Panc1 (cell line): ENCODE measurements around the gene KLK12. TPM values are rescaled to one million over a fixed set of nuclear protein-coding genes. Genes with fewer than 3 reads are reported as not detected.

Experiments used
- ATAC-seq: fragments of 200-7000 bp; cut with Tn5 transposase; 2 replicates; pipeline ENCODE4 v1.9.1; 2020; ENCODE audit warnings: mild to moderate bottlenecking, moderate library complexity
- BruUV-seq: library from RNA; stranded (reverse); fragments of 400-500 nt; replicated peaks from 2 replicates; lab custom pipeline; 2021; lab: Mats Ljungman, UMichigan
- CTCF ChIA-PET: fragments of 300-600 bp; sonication (Branson Sonifier 250); formaldehyde crosslinking; loops from one replicate; lab custom pipeline; 2022; ENCODE audit warnings: antibody characterized with exemption; lab: Charles Lee
- POLR2A ChIA-PET: fragments of 300-600 bp; sonication (Branson Sonifier 250); formaldehyde crosslinking; loops from one replicate; lab custom pipeline; 2022; ENCODE audit warnings: antibody characterized with exemption; lab: Charles Lee
- DNase-seq: peaks from one replicate; pipeline ENCODE4 v3.0.0-alpha.2; 2010; ENCODE audit warnings: low read depth, low spot score
- H3K27ac ChIP-seq: 2 replicates; pipeline ENCODE4 v1.5.1; 2011; ENCODE audit warnings: mild to moderate bottlenecking, low read length, inconsistent platforms
- H3K27me3 ChIP-seq: fragments of 200-500 bp; sonication (Bioruptor generic); 2 replicates; pipeline ENCODE4 v1.6.0; 2014; ENCODE audit warnings: low read length, inconsistent platforms; ENCODE audit not compliant: control insufficient read depth, insufficient read depth
- H3K36me3 ChIP-seq: fragments of 200-500 bp; sonication (Bioruptor generic); 2 replicates; pipeline ENCODE4 v1.5.1; 2014; ENCODE audit warnings: inconsistent platforms, mild to moderate bottlenecking, low read length, moderate library complexity; ENCODE audit not compliant: control insufficient read depth, insufficient read depth
- H3K4me1 ChIP-seq: 2 replicates; pipeline ENCODE4 v1.5.1; 2011; ENCODE audit warnings: inconsistent platforms, mild to moderate bottlenecking, low read length, moderate library complexity; ENCODE audit not compliant: control insufficient read depth, insufficient read depth
- H3K4me3 ChIP-seq, 2 experiments: 2 replicates each; pipeline ENCODE4 v1.5.1; 2011 to 2012; ENCODE audit warnings: low read depth in 2 of 2, low read length in 2 of 2, mild to moderate bottlenecking in 2 of 2, inconsistent platforms in 1 of 2, moderate library complexity in 1 of 2
- H3K9me3 ChIP-seq: fragments of 200-500 bp; sonication (Bioruptor generic); 2 replicates; pipeline ENCODE4 v1.5.1; 2014; ENCODE audit warnings: low read depth, mild to moderate bottlenecking, inconsistent platforms, low read length, moderate library complexity; ENCODE audit not compliant: control insufficient read depth, insufficient read depth
- POLR2AphosphoS5 ChIP-seq: IDR thresholded peaks from 2 replicates; pipeline ENCODE4 v1.6.1; 2012; ENCODE audit warnings: mild to moderate bottlenecking, low read depth, low read length, moderate library complexity
- SIN3A ChIP-seq: IDR thresholded peaks from 2 replicates; pipeline ENCODE4 v1.6.1; 2012; ENCODE audit warnings: low read depth, mild to moderate bottlenecking, low read length, moderate library complexity, borderline replicate concordance; ENCODE audit not compliant: insufficient read depth
- TCF7L2 ChIP-seq: IDR thresholded peaks from 2 replicates; pipeline ENCODE4 v1.6.1; 2011; ENCODE audit warnings: mild to moderate bottlenecking, low read depth, low read length, inconsistent platforms
- in situ Hi-C: cut with HindIII; loops from 2 replicates; pipeline ENCODE4 v1.10.0; 2016; ENCODE audit warnings: low sequenced_read_pairs, low pct_unique_long_range_greater_than_20kb
- intact Hi-C: fragments of 100-400 bp; cut with micrococcal nuclease; formaldehyde crosslinking; loops from one replicate; pipeline ENCODE4 v1.10.0; 2022; ENCODE audit not compliant: unreplicated experiment
- total RNA-seq: library from RNA; stranded (reverse); gene quantifications from one replicate; pipeline ENCODE4 v1.2.1, GENCODE V29; 2021; ENCODE audit not compliant: unreplicated experiment
- TF ChIP-seq, protein P1 (sequence below), 2 experiments: IDR thresholded peaks; 2 replicates each; pipeline ENCODE4 v1.6.1; 2011 to 2012; ENCODE audit warnings: low read depth in 2 of 2, control low read depth in 1 of 2, low read length in 1 of 2, mild to moderate bottlenecking in 1 of 2, moderate library complexity in 1 of 2; ENCODE audit not compliant: insufficient read depth in 1 of 2
- TF ChIP-seq, protein P2 (sequence below): fragments of 450-650 bp; IDR thresholded peaks from 2 replicates; pipeline ENCODE4 v1.5.1; 2017; ENCODE audit warnings: mild to moderate bottlenecking

KLK12 gene
- total RNA-seq, 1 experiment from 2014 or later, result not detected

- Histone ChIP-seq H3K27me3 (peaks cover 2% of the 10 kb centered on the region), H3K4me1 (no peaks in the 10 kb centered on the region), H3K4me3 (no peak overlapping the region), H3K36me3 (no peaks in the 10 kb centered on the region), H3K9me3 (no peaks in the 10 kb centered on the region), H3K27ac (no peak overlapping the region)
- CTCF ChIA-PET, result no interaction called here
- intact Hi-C loops (no loop called here), in situ Hi-C loops (no loop called here)
- POLR2A ChIA-PET, result interaction anchor here (0.6 kb wide), 1 partner anchor 351 kb away, joined by 3 read pairs; no protein-coding TSS in a partner anchor
- no peak for DNase-seq
- no TSS peak for BruUV-seq
- peak; percentile 66 for ATAC-seq
- TF ChIP-seq SIN3A, result no peak
- no peak for TF ChIP-seq POLR2AphosphoS5
- no peak for TF ChIP-seq TCF7L2
- TF ChIP-seq, protein P1, sequence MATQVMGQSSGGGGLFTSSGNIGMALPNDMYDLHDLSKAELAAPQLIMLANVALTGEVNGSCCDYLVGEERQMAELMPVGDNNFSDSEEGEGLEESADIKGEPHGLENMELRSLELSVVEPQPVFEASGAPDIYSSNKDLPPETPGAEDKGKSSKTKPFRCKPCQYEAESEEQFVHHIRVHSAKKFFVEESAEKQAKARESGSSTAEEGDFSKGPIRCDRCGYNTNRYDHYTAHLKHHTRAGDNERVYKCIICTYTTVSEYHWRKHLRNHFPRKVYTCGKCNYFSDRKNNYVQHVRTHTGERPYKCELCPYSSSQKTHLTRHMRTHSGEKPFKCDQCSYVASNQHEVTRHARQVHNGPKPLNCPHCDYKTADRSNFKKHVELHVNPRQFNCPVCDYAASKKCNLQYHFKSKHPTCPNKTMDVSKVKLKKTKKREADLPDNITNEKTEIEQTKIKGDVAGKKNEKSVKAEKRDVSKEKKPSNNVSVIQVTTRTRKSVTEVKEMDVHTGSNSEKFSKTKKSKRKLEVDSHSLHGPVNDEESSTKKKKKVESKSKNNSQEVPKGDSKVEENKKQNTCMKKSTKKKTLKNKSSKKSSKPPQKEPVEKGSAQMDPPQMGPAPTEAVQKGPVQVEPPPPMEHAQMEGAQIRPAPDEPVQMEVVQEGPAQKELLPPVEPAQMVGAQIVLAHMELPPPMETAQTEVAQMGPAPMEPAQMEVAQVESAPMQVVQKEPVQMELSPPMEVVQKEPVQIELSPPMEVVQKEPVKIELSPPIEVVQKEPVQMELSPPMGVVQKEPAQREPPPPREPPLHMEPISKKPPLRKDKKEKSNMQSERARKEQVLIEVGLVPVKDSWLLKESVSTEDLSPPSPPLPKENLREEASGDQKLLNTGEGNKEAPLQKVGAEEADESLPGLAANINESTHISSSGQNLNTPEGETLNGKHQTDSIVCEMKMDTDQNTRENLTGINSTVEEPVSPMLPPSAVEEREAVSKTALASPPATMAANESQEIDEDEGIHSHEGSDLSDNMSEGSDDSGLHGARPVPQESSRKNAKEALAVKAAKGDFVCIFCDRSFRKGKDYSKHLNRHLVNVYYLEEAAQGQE (IDR thresholded peaks at IDR 0.05; ENCODE audit: insufficient read depth in 1 of 2, low read depth in 2 of 2, low read length in 1 of 2), result no peak
- TF ChIP-seq, protein P2, sequence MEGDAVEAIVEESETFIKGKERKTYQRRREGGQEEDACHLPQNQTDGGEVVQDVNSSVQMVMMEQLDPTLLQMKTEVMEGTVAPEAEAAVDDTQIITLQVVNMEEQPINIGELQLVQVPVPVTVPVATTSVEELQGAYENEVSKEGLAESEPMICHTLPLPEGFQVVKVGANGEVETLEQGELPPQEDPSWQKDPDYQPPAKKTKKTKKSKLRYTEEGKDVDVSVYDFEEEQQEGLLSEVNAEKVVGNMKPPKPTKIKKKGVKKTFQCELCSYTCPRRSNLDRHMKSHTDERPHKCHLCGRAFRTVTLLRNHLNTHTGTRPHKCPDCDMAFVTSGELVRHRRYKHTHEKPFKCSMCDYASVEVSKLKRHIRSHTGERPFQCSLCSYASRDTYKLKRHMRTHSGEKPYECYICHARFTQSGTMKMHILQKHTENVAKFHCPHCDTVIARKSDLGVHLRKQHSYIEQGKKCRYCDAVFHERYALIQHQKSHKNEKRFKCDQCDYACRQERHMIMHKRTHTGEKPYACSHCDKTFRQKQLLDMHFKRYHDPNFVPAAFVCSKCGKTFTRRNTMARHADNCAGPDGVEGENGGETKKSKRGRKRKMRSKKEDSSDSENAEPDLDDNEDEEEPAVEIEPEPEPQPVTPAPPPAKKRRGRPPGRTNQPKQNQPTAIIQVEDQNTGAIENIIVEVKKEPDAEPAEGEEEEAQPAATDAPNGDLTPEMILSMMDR, result no peak
These were observed 53.1 kb downstream of the KLK12 start for GRCh38 chr19:50981587-50982146.

DNA sequence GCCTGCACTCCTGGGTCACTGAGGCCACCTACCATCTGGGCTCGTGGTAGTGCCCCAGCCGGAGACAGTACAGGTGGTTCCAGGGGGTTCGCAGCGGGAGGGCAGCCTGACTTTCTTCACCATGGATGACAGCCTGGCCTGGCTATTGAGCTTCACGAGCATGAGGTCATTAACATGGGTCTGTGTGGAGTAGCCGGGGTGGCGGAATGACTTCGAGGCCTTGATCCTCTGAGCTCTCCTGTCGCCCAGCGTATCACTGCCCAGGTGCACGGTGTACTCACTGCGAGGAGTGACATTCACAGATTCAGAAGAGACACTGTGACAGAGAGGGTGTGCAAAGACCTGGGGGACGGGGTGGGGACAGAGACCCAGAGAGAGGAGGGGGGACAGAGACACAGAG lies 54.6 kb downstream of the KLK12 start:
- Histone ChIP-seq H3K27ac (no peak overlapping the region), H3K27me3 (peaks cover 1% of the 10 kb centered on the region), H3K36me3 (no peaks in the 10 kb centered on the region), H3K4me3 (no peak overlapping the region), H3K4me1 (no peaks in the 10 kb centered on the region), H3K9me3 (no peaks in the 10 kb centered on the region)
- ChIA-PET CTCF (no interaction called here), POLR2A (no interaction called here)
- no TSS peak for BruUV-seq
- TF ChIP-seq SIN3A (no peak), TCF7L2 (no peak), POLR2AphosphoS5 (no peak)
- TF ChIP-seq, protein P1 (IDR thresholded peaks at IDR 0.05; ENCODE audit: insufficient read depth in 1 of 2, low read depth in 2 of 2, low read length in 1 of 2), result no peak
- TF ChIP-seq, protein P2, result no peak
- intact Hi-C loops (no loop called here), in situ Hi-C loops (no loop called here)
- DNase-seq (no peak), ATAC-seq (no peak)
